ENCODE measurements around the gene PHEX. TPM values are rescaled to one million over a fixed set of nuclear protein-coding genes. Genes with fewer than 3 reads are reported as not detected.

Gene PHEX
- total RNA-seq, 2 donors from 2014 or later = 0.32 to 0.91 TPM

GRCh38 chrX:22056235-22056634 lies 24.1 kb downstream of the PHEX start:
- ATAC-seq (no peak), DNase-seq (no peak)
- H3K27me3 Mint-ChIP-seq = no peaks in the 10 kb centered on the region
- H3K4me1 Mint-ChIP-seq = no peaks in the 10 kb centered on the region
- no peak overlapping the region for H3K4me3 Mint-ChIP-seq
- H3K9me3 ChIP-seq (ENCODE audit: control insufficient read depth, low read length, poor library complexity, severe bottlenecking) = no peaks in the 10 kb centered on the region
- no peaks in the 10 kb centered on the region for H3K36me3 Mint-ChIP-seq (ENCODE audit: low read depth)
- H3K27ac Mint-ChIP-seq = no peak overlapping the region

GRCh38 chrX:22057667-22058066 lies 25.5 kb downstream of the PHEX start:
- no peaks in the 10 kb centered on the region for H3K9me3 ChIP-seq (ENCODE audit: control insufficient read depth, low read length, poor library complexity, severe bottlenecking)
- H3K27ac Mint-ChIP-seq = no peak overlapping the region
- H3K27me3 Mint-ChIP-seq = no peaks in the 10 kb centered on the region
- H3K4me3 Mint-ChIP-seq = no peak overlapping the region
- no peaks in the 10 kb centered on the region for H3K4me1 Mint-ChIP-seq
- no peaks in the 10 kb centered on the region for H3K36me3 Mint-ChIP-seq (ENCODE audit: low read depth)
- ATAC-seq (no peak), DNase-seq (no peak)

- no peak overlapping the region for H3K4me3 Mint-ChIP-seq
- ATAC-seq (no peak), DNase-seq (no peak)
- H3K36me3 Mint-ChIP-seq (ENCODE audit: low read depth) = no peaks in the 10 kb centered on the region
- H3K27me3 Mint-ChIP-seq = no peaks in the 10 kb centered on the region
- H3K9me3 ChIP-seq (ENCODE audit: control insufficient read depth, low read length, poor library complexity, severe bottlenecking) = no peaks in the 10 kb centered on the region
- no peaks in the 10 kb centered on the region for H3K4me1 Mint-ChIP-seq
- no peak overlapping the region for H3K27ac Mint-ChIP-seq
Measured at GRCh38 chrX:22059775-22060174, 27.6 kb downstream of the PHEX start.

- no peaks in the 10 kb centered on the region for H3K27me3 Mint-ChIP-seq
- no peak overlapping the region for H3K27ac Mint-ChIP-seq
- no peak for ATAC-seq
- no peak overlapping the region for H3K4me3 Mint-ChIP-seq
- no peaks in the 10 kb centered on the region for H3K9me3 ChIP-seq (ENCODE audit: control insufficient read depth, low read length, poor library complexity, severe bottlenecking)
- no peaks in the 10 kb centered on the region for H3K4me1 Mint-ChIP-seq
- no peak for DNase-seq
- no peaks in the 10 kb centered on the region for H3K36me3 Mint-ChIP-seq (ENCODE audit: low read depth)
Measured at GRCh38 chrX:22060415-22061280, 28.5 kb downstream of the PHEX start.

GRCh38 chrX:22063284-22063683 lies 31.2 kb downstream of the PHEX start:
- DNase-seq = no peak
- no peaks in the 10 kb centered on the region for H3K27me3 Mint-ChIP-seq
- H3K36me3 Mint-ChIP-seq (ENCODE audit: low read depth) = no peaks in the 10 kb centered on the region
- peak; percentile 30 for ATAC-seq
- no peaks in the 10 kb centered on the region for H3K4me1 Mint-ChIP-seq
- H3K27ac Mint-ChIP-seq = no peak overlapping the region
- H3K9me3 ChIP-seq (ENCODE audit: control insufficient read depth, low read length, poor library complexity, severe bottlenecking) = no peaks in the 10 kb centered on the region
- no peak overlapping the region for H3K4me3 Mint-ChIP-seq

- no peaks in the 10 kb centered on the region for H3K9me3 ChIP-seq (ENCODE audit: control insufficient read depth, low read length, poor library complexity, severe bottlenecking)
- no peak overlapping the region for H3K4me3 Mint-ChIP-seq
- no peak overlapping the region for H3K27ac Mint-ChIP-seq
- no peaks in the 10 kb centered on the region for H3K4me1 Mint-ChIP-seq
- H3K36me3 Mint-ChIP-seq (ENCODE audit: low read depth) = no peaks in the 10 kb centered on the region
- DNase-seq (no peak), ATAC-seq (no peak)
- H3K27me3 Mint-ChIP-seq = no peaks in the 10 kb centered on the region
Measured at GRCh38 chrX:22069586-22069985, 37.5 kb downstream of the PHEX start.

GRCh38 chrX:22073928-22074327 lies 41.8 kb downstream of the PHEX start:
- Mint-ChIP-seq H3K27me3 (no peaks in the 10 kb centered on the region), H3K27ac (no peak overlapping the region), H3K4me1 (no peaks in the 10 kb centered on the region), H3K36me3 (ENCODE audit: low read depth) (no peaks in the 10 kb centered on the region), H3K4me3 (no peak overlapping the region)
- ATAC-seq (no peak), DNase-seq (no peak)
- H3K9me3 ChIP-seq (ENCODE audit: control insufficient read depth, low read length, poor library complexity, severe bottlenecking) = no peaks in the 10 kb centered on the region

- no peak overlapping the region for H3K4me3 Mint-ChIP-seq
- no peaks in the 10 kb centered on the region for H3K9me3 ChIP-seq (ENCODE audit: control insufficient read depth, low read length, poor library complexity, severe bottlenecking)
- DNase-seq (no peak), ATAC-seq (no peak)
- H3K4me1 Mint-ChIP-seq = no peaks in the 10 kb centered on the region
- no peaks in the 10 kb centered on the region for H3K27me3 Mint-ChIP-seq
- no peaks in the 10 kb centered on the region for H3K36me3 Mint-ChIP-seq (ENCODE audit: low read depth)
- H3K27ac Mint-ChIP-seq = no peak overlapping the region
Measured at GRCh38 chrX:22078117-22078516, 46.0 kb downstream of the PHEX start.

- H3K9me3 ChIP-seq (ENCODE audit: control insufficient read depth, low read length, poor library complexity, severe bottlenecking) = no peaks in the 10 kb centered on the region
- ATAC-seq (peak; percentile 57), DNase-seq (peak in 2 of 3 donors; percentile 13 to 18)
- Mint-ChIP-seq H3K4me1 (no peaks in the 10 kb centered on the region), H3K27ac (no peak overlapping the region), H3K4me3 (no peak overlapping the region), H3K27me3 (no peaks in the 10 kb centered on the region), H3K36me3 (ENCODE audit: low read depth) (no peaks in the 10 kb centered on the region)
Measured at GRCh38 chrX:22081475-22082092, 49.5 kb downstream of the PHEX start.

GRCh38 chrX:22086003-22086402 lies 53.9 kb downstream of the PHEX start:
- no peaks in the 10 kb centered on the region for H3K9me3 ChIP-seq (ENCODE audit: control insufficient read depth, low read length, poor library complexity, severe bottlenecking)
- no peak for DNase-seq
- Mint-ChIP-seq H3K36me3 (ENCODE audit: low read depth) (no peaks in the 10 kb centered on the region), H3K27ac (no peak overlapping the region), H3K27me3 (no peaks in the 10 kb centered on the region), H3K4me1 (no peaks in the 10 kb centered on the region), H3K4me3 (no peak overlapping the region)
- ATAC-seq = no peak

- no peak overlapping the region for H3K27ac Mint-ChIP-seq
- DNase-seq (no peak), ATAC-seq (no peak)
- no peak overlapping the region for H3K4me3 Mint-ChIP-seq
- H3K4me1 Mint-ChIP-seq = no peaks in the 10 kb centered on the region
- no peaks in the 10 kb centered on the region for H3K27me3 Mint-ChIP-seq
- H3K9me3 ChIP-seq (ENCODE audit: control insufficient read depth, low read length, poor library complexity, severe bottlenecking) = no peaks in the 10 kb centered on the region
- no peaks in the 10 kb centered on the region for H3K36me3 Mint-ChIP-seq (ENCODE audit: low read depth)
Measured at GRCh38 chrX:22087011-22087557, 55.0 kb downstream of the PHEX start.

- ATAC-seq (no peak), DNase-seq (no peak)
- Mint-ChIP-seq H3K4me3 (no peak overlapping the region), H3K36me3 (ENCODE audit: low read depth) (no peaks in the 10 kb centered on the region), H3K27me3 (no peaks in the 10 kb centered on the region), H3K4me1 (no peaks in the 10 kb centered on the region), H3K27ac (no peak overlapping the region)
- H3K9me3 ChIP-seq (ENCODE audit: control insufficient read depth, low read length, poor library complexity, severe bottlenecking) = no peaks in the 10 kb centered on the region
Measured at GRCh38 chrX:22088326-22088725, 56.2 kb downstream of the PHEX start.

- Mint-ChIP-seq H3K27me3 (no peaks in the 10 kb centered on the region), H3K36me3 (ENCODE audit: low read depth) (no peaks in the 10 kb centered on the region), H3K4me1 (no peaks in the 10 kb centered on the region), H3K27ac (no peak overlapping the region), H3K4me3 (no peak overlapping the region)
- no peaks in the 10 kb centered on the region for H3K9me3 ChIP-seq (ENCODE audit: control insufficient read depth, low read length, poor library complexity, severe bottlenecking)
- ATAC-seq = no peak
- DNase-seq = no peak
Measured at GRCh38 chrX:22090181-22090580, 58.1 kb downstream of the PHEX start.
